GM18873 (cell line): Measurements from ENCODE around the gene PGAP1.
A peak's percentile ranks its signal among the peaks of the same experiment; 100 is the strongest.
"Not testable (repeated sequence)": the region's sequence is repeated elsewhere in the genome, so short reads cannot be mapped to it uniquely, and the experiment has no call there.

Source experiments
- ATAC-seq: cut with Tn5 transposase; IDR thresholded peaks from one replicate; pipeline ENCODE4 v1.9.1; 2021; ENCODE audit warnings: mild to moderate bottlenecking, moderate library complexity, moderate number of reproducible peaks; ENCODE audit not compliant: unreplicated experiment, low FRiP score

The PGAP1 gene

DNA sequence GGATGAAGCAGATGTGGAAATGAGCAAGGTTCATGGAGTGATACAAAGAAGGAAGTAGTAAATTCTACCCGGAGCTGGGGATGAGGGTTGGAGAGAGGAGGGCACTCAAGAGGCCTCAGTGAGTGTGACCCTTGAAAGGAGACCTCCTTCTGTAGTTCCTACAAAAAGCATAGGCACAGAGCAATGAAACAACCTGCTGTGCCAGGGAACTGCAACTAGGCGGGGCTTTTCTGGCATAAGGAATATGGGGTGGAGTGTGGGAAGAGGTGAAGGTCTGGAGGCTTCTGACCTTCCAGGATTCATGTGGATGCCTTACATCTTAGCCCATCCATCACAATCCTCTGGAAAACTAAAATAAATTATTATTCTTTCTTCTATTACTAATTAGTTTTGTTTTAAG, 25.5 kb upstream of the PGAP1 start:
- ATAC-seq: no peak

- no peak for ATAC-seq
Observed at GRCh38 chr2:196949116-196949515, 22.6 kb upstream of the PGAP1 start.

DNA sequence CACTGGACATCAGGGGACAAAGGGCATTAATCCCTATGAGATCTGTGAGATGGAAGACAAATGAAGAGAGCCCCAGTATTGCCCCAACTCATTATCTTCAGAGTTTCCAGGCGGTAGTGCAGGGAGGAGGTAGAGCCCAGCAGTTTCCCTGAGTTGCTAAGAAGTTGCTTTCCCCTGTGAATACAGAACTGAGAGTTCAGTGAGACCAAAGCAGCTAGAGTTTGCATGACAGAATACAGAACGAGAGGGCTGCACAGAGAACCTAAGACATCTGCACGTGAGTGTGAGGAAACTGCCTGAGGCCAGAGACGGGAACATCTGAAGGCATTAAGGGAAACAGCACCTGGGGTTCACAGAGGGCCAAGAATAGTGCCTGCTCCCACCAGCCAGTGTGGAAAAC, 18.1 kb upstream of the PGAP1 start:
- ATAC-seq: peak; percentile 83

DNA sequence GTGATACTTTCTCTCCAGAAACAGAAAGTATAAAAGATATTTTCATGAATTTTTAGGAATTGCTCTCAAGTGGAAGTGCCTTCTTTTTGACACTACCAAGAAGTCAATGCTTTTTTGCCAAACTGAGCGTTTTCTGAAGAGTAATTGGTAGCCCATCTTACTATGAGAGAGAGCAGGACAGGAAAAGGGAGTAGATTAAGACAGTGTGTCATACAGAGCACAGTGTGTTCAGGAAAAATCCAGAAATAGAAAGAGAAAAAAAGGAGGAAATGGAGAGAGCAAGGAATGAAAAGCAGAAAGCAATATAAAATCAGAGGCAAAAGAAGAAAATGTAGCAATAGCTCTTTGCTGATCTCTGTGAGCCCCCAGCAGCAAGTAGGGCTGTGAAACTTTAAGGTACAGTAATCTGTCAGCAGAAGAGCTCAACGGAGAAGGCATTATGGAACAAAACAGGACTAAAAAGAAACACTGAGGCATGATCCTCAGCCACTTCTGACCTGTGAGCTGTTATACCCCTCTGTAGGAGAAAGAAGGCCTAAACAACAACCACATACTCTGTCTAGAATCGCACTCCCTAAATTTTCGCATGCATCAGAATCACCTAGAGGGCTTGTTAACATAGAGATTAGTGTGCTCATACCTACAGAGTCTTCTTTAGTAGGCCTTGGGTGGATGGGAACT, 15.0 kb upstream of the PGAP1 start:
- ATAC-seq: no peak

GRCh38 chr2:196939371-196939770, 12.9 kb upstream of the PGAP1 start:
- no peak for ATAC-seq

GRCh38 chr2:196935432-196935831, 8.9 kb upstream of the PGAP1 start:
- no peak for ATAC-seq

GRCh38 chr2:196934672-196935071, 8.2 kb upstream of the PGAP1 start:
- no peak for ATAC-seq

DNA sequence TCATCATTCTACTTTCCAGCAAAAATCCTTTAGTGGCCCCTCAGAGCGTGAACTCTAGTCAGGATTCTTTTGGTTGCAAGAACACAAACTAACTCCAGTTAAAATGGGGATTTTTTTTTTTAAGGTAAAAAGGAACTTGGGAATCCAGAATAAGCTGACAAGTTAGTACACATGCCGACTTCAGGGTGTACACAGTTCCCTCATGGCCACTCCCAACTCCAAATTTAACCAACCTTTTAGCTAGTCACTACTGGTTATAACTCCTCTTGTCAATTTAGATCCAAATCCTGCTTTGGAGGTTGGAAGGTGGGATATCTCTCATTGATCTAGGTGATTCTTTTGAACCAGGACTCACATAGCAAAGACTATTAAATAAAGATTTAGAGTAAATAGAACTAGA, 5.0 kb upstream of the PGAP1 start:
- no peak for ATAC-seq

DNA sequence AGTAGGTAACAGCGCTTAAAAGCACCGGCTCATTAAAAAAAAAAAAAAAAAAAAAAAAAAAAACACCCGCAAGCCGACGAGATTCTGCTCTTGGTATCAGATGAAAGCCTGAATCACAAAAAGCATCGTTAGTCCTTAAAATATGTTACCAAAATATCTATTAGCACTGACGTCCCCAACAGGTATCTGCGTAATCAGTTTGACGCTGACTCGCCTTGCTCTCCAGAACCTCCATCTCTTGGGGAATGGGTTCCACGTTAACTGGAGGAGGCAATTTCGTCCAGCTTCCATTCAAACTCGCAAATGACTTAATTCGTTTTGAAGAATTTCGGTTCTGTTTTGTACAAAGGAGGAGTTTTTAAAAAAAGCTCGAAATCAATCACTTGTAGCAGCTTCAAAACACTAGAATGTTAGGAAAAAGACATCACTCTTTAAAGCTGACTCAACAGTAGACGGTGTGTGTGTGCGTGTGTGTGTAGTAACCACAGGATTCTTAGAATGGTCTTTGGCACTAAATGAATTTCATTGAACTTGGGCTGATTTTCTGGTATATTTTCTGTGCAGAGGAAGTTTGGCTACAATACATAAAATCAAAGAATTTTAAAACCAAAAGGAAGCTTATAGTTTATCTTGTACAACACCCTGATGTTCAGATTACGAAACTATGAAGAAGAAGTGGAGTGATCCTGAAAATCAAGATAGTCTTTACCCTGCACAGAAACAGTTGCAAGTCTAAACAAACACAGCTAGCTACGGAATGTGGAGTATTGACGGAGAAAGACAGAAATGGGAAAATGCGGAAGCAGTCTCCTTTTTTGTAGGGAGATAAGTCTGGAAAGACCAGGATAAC, 1.1 kb upstream of the PGAP1 start:
- no peak for ATAC-seq

DNA sequence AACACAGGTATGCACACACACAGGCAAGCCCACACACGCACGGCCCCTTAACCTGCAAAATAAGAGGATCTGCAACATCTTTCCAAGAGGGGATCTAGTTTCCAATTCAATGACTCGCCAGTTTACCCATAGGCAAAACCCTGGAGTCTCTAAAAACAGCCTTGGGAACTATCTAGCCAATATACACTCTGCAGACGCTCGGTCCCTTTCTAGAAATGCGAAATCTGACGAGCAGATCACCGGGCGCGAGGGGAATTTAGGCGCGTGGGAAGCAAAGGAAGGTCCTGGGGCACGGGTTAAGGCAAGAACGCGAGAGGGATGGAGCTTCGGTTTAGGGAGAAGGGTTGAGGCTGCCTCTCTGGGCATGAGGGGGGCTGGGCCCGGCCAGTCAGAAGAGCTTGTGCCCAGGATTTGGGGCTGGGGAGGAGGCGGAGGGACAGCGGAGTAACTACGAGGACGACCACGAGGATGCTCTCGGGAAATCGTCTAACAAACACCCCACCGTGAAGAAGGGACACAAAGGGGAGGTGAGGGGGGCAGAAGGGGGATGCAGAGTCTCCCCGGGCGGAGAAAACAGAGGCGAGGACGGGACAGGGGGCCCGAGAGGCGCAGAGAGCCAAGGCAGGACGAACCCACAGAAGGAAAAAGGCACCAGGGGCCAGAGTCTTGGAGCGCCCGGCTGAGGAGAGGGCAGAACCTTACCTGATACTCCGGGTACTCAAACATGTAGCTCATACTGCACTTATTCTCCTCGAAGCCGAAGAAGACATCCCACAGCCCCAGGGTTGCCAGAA, 542 bp downstream of the PGAP1 start:
- ATAC-seq: peak; percentile 36

DNA sequence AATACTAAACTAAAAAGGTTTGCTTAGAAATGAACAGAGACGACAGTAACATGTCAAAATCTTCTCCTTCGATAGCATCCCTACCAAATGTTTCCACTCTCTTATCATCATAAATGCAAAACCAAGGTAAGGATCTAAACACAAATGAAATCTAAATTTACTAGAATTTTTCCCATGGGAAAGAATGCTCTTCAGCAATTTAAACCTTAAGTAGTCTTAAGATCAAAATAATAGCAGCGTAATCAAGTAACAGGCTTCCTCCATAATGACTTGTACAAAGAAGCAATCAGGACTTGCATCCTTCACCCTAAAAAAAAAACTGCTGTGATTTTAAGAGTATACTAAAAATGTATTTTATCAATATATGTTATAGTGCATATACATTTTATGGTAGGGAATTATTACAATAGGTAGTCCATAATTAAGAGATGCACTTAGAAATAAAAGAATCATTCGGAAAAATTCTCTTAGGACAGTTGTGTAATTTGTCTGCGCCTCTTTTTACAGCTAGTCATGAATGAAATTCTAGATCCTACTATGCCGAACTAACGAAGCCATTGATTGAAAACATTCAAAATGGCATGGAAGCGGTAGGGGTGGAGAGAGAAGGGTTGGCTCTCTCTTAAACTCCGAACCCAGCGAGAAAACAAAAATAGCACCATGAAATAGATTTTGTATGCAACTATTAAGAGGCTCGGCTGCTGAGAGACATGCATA, 1.3 kb downstream of the PGAP1 start:
- ATAC-seq: no peak

DNA sequence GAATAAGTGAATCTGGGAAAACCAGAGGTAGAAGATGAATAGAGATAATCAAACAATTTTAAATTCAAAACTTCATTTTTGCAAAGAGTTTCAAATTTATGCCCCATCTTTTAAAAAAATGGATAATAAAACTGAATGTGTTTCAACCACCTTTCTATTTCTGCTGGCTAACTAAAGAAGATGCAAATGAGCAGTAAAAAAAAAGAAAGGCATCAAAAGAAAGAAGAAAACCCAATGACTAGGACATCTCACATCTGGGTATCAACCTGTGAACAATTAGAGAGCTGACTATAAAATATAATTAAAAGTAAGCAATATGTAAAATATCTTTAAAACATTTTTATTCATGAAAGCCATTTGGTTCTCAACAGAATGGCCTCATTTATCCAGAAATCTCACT, 2.5 kb downstream of the PGAP1 start:
- no peak for ATAC-seq

- ATAC-seq: no peak
Observed at GRCh38 chr2:196918927-196919326, 7.6 kb downstream of the PGAP1 start.

DNA sequence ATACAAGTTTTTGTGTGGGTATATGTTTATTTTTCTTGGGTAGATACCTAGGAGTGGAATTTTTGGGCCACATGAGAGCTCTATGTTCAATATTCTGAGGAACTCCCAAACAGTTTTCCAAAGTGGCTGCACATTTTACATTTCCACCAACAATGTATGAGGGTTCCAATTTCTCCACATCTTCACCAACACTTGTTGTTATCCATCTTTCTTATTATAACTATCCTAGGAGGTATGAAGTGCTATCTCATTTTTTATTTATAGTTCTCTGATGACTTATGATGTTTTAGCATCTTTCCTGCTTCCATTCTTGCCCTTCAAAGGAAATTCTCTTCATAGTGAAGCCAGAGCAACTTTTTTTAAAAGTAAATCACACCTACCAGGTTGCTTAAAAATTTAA, 8.7 kb downstream of the PGAP1 start:
- no peak for ATAC-seq

- peak; percentile 29 for ATAC-seq
Observed at GRCh38 chr2:196915507-196916189, 10.9 kb downstream of the PGAP1 start.

GRCh38 chr2:196914867-196915460, 11.5 kb downstream of the PGAP1 start:
- peak; percentile 83 for ATAC-seq

- no peak for ATAC-seq
Observed at GRCh38 chr2:196913691-196914090, 12.8 kb downstream of the PGAP1 start.

DNA sequence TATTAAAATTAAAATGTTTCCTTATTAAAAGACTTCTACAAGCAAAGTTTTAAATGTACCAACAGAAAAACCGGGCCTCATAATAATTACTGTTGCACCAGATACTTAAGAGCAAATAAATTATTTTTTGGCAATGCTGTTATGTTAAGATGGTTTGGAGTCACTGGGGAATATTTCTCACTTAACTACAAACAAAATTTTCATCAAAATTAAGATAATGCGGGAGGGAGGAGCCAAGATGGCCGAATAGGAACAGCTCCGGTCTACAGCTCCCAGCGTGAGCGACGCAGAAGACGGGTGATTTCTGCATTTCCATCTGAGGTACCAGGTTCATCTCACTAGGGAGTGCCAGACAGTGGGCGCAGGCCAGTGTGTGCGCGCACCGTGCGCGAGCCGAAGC, 21.1 kb downstream of the PGAP1 start:
- ATAC-seq: not testable (repeated sequence)

DNA sequence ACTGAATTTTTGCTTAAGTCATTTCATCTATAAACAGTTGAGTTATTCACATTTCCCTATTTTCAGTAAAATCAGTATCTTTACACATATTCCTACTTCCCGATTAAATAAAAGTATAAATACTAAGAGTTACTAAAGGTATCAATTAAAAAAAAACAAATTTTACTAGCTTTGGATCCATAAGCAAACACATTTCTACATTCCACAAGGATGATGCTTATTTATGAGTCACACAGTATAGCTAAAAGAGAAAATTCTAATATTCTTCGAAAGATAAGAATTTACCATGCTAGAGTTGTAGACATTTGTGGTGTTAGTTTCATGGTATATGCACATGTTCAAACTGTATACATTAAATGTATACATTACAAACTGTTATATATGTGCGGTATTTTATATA, 23.7 kb downstream of the PGAP1 start:
- no peak for ATAC-seq

- no peak for ATAC-seq
Observed at GRCh38 chr2:196900843-196901242, 25.7 kb downstream of the PGAP1 start.
